Neural crest cell (in vitro differentiated cells): Measurements from ENCODE around the gene MAP3K13. TPM values are rescaled to one million over a fixed set of nuclear protein-coding genes. Genes with fewer than 3 reads are reported as not detected.
"Not testable (repeated sequence)": the region's sequence is repeated elsewhere in the genome, so short reads cannot be mapped to it uniquely, and the experiment has no call there.

Source experiments
- DNase-seq: peaks from one replicate; pipeline ENCODE4 v3.0.0; 2021; ENCODE audit warnings: low read depth, mixed read lengths, low spot score
- H3K27ac Mint-ChIP-seq: one replicate; pipeline ENCODE4 v1.8.0; 2021; ENCODE audit warnings: mild to moderate bottlenecking, mixed read lengths; ENCODE audit not compliant: unreplicated experiment
- H3K27me3 Mint-ChIP-seq: 2 replicates; pipeline ENCODE4 v1.8.0; 2021; ENCODE audit warnings: low read depth, mild to moderate bottlenecking, mixed read lengths
- H3K36me3 Mint-ChIP-seq: 2 replicates; pipeline ENCODE4 v1.8.0; 2021; ENCODE audit warnings: low read depth, mild to moderate bottlenecking, mixed read lengths
- H3K4me1 Mint-ChIP-seq: 2 replicates; pipeline ENCODE4 v1.8.0; 2021; ENCODE audit warnings: mixed read lengths
- H3K4me3 Mint-ChIP-seq: one replicate; pipeline ENCODE4 v1.8.0; 2021; ENCODE audit warnings: mild to moderate bottlenecking, mixed read lengths
- H3K9me3 Mint-ChIP-seq: 2 replicates; pipeline ENCODE4 v1.8.0; 2021; ENCODE audit warnings: mixed read lengths
- total RNA-seq: library from RNA; stranded (reverse); gene quantifications from 2 replicates; pipeline ENCODE4 v1.2.1, GENCODE V29; 2021
- TF ChIP-seq, protein P1 (sequence below): fragments of 200-600 bp; sonication (generic); conservative IDR thresholded peaks from 2 replicates; pipeline ENCODE4 v1.5.0; 2021; ENCODE audit warnings: antibody characterized with exemption, mild to moderate bottlenecking

The MAP3K13 gene
- total RNA-seq, 1 donor from 2014 or later = 18.8 TPM

DNA sequence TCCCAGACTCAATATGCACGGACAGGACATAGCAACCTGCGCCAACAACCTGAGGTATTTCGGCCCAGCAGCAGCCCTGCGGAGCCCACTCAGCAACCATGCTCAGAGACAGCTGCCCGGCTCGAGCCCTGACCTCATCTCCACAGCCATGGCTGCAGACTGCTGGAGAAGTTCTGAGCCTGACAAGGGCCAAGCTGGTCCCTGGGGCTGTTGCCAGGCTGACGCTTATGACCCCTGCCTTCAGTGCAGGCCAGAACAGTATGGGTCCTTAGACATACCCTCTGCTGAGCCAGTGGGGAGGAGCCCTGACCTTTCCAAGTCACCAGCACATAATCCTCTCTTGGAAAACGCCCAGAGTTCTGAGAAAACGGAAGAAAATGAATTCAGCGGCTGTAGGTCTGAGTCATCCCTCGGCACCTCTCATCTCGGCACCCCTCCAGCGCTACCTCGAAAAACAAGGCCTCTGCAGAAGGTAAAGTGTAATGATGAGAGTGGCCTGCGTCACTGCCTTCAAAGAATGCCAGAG is 110.4 kb downstream of the MAP3K13 start:
- H3K4me1 Mint-ChIP-seq = no peaks in the 10 kb centered on the region
- H3K27me3 Mint-ChIP-seq = no peaks in the 10 kb centered on the region
- H3K4me3 Mint-ChIP-seq = no peak overlapping the region
- TF ChIP-seq, protein P1, sequence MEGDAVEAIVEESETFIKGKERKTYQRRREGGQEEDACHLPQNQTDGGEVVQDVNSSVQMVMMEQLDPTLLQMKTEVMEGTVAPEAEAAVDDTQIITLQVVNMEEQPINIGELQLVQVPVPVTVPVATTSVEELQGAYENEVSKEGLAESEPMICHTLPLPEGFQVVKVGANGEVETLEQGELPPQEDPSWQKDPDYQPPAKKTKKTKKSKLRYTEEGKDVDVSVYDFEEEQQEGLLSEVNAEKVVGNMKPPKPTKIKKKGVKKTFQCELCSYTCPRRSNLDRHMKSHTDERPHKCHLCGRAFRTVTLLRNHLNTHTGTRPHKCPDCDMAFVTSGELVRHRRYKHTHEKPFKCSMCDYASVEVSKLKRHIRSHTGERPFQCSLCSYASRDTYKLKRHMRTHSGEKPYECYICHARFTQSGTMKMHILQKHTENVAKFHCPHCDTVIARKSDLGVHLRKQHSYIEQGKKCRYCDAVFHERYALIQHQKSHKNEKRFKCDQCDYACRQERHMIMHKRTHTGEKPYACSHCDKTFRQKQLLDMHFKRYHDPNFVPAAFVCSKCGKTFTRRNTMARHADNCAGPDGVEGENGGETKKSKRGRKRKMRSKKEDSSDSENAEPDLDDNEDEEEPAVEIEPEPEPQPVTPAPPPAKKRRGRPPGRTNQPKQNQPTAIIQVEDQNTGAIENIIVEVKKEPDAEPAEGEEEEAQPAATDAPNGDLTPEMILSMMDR = no peak
- peaks cover 8% of the 10 kb centered on the region for H3K36me3 Mint-ChIP-seq
- no peak for DNase-seq
- no peaks in the 10 kb centered on the region for H3K9me3 Mint-ChIP-seq
- H3K27ac Mint-ChIP-seq = no peak overlapping the region

DNA sequence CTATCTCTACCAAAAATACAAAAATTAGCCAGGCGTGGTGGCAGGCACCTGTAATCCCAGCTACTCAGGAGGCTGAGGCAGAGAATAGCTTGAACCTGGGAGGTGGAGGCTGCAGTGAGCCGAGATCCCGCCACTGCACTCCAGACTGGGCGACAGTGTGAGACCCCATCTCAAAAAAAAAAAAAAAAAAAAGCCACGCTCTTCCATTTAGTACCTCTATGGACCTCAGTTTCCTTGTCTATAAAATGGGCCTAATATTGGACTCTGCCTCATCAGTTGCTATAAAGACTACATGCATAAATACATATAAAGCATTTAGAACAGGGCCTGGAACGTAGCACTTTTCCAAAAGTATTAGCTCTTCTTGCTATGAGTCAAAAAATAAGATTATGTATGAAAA is 112.0 kb downstream of the MAP3K13 start:
- H3K4me3 Mint-ChIP-seq, DNase-seq, H3K9me3 Mint-ChIP-seq, H3K4me1 Mint-ChIP-seq, H3K27ac Mint-ChIP-seq, H3K36me3 Mint-ChIP-seq, H3K27me3 Mint-ChIP-seq: not testable (repeated sequence)

DNA sequence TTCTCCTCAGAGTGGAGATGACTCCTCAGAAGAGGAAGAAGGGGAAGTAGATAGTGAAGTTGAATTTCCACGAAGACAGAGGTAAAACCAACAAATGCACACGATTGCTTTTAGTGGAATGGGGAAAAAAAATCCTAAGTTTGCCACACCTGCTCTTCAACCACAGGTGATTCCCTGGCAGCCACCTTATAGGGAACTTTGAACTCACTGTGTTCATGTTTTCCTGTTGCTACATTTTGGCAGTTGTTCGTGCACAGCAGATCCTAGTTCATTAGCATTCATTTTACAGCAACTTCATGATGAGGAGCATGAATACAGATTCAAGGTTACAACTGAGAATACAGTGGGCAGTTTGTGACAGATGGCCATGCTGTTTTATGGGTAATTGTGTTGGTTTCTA is 114.4 kb downstream of the MAP3K13 start:
- no peak for DNase-seq
- H3K27ac Mint-ChIP-seq = no peak overlapping the region
- H3K36me3 Mint-ChIP-seq = peaks cover 12% of the 10 kb centered on the region
- TF ChIP-seq, protein P1 = no peak
- no peak overlapping the region for H3K4me3 Mint-ChIP-seq
- H3K4me1 Mint-ChIP-seq = no peaks in the 10 kb centered on the region
- no peaks in the 10 kb centered on the region for H3K9me3 Mint-ChIP-seq
- H3K27me3 Mint-ChIP-seq = no peaks in the 10 kb centered on the region

DNA sequence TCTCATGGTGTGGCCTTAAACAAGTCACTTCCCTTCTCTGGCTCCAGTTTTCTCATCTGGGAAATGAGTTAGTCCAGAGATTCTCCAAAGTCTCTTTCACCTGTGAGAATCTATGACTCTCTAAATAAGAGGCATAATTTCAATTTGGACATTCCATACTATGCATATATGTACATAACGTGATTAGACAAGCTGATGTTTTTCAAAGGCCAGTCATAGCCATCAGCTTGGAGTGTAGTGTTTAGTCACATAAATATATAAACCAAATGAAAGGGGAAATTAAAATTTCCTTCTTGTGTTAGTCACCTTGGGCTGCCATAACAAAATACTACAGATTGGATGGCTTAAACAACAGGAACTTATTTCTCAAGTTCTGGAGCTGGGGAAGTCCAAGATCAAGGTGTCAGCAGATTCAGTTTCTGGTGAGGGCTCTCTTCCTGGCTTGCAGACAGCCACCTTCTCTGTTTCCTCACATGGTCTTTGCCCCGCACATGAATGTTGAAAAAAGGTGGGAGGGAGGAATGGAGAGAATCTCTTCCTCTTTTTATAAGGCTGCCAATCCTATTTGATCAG is 116.5 kb downstream of the MAP3K13 start:
- Mint-ChIP-seq H3K9me3 (no peaks in the 10 kb centered on the region), H3K4me3 (no peak overlapping the region), H3K27ac (no peak overlapping the region), H3K4me1 (no peaks in the 10 kb centered on the region), H3K36me3 (peaks cover 5% of the 10 kb centered on the region), H3K27me3 (no peaks in the 10 kb centered on the region)
- TF ChIP-seq, protein P1 = no peak
- no peak for DNase-seq

DNA sequence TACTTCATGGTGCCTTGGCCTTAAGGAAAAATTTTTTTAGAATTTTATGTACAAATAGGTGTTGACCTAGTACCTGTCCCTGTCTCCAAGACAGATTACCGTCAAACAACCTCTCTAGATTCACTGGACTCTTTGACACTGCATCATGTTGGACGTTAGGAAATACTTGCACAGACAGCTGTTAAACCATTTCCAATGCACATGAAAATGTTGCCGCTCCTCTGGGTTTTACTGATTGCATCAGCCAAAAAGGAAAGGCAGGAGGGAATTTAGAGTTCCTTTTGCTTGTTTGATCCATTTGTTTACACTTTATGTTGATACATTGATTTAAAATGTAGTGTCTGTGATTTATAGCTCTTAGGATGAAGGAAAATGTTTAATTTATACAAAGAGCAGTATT is 121.4 kb downstream of the MAP3K13 start:
- peaks cover 13% of the 10 kb centered on the region for H3K36me3 Mint-ChIP-seq
- TF ChIP-seq, protein P1 = no peak
- DNase-seq = no peak
- H3K9me3 Mint-ChIP-seq = no peaks in the 10 kb centered on the region
- H3K4me3 Mint-ChIP-seq = no peak overlapping the region
- no peak overlapping the region for H3K27ac Mint-ChIP-seq
- H3K27me3 Mint-ChIP-seq = no peaks in the 10 kb centered on the region
- no peaks in the 10 kb centered on the region for H3K4me1 Mint-ChIP-seq

DNA sequence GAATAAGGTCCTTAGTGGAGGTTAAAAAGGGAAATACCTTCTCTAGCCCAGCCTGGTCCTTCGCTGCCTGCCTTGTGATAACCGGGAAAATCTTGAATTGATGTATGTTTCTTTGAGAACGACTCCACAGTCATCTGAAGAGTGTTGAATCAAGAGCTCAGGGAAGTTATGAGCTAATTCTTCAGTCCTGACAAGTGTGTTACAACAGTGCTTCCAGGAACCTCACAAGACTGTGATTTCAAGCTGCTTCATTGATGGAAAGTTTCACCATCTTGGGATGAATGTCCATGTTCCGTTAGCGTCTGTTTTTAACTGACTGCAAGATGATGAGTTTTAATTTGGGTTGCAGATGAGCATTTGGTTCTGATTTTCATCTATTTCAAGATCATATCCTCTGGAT is 123.5 kb downstream of the MAP3K13 start:
- no peak overlapping the region for H3K27ac Mint-ChIP-seq

More for the DNA sequence above, 123.5 kb downstream of the MAP3K13 start:
- peaks cover 11% of the 10 kb centered on the region for H3K36me3 Mint-ChIP-seq
- no peaks in the 10 kb centered on the region for H3K9me3 Mint-ChIP-seq
- H3K4me3 Mint-ChIP-seq = no peak overlapping the region
- no peaks in the 10 kb centered on the region for H3K27me3 Mint-ChIP-seq
- no peaks in the 10 kb centered on the region for H3K4me1 Mint-ChIP-seq
- TF ChIP-seq, protein P1 = no peak
- no peak for DNase-seq
